Natural killer cell (primary cell): Measurements from ENCODE around the gene TSNAX. TPM values are rescaled to one million over a fixed set of nuclear protein-coding genes. Genes with fewer than 3 reads are reported as not detected.
A peak's percentile ranks its signal among the peaks of the same experiment; 100 is the strongest.

Experiments used
- ATAC-seq, 3 donors: fragments of 150-1000 bp in 2 of 3; fragments of 200-7000 bp in 1 of 3; cut with Tn5 transposase; 1 replicate in 1 of 3; 2 replicates in 2 of 3; pipeline ENCODE4 v1.10.0; 2021; ENCODE audit warnings: mild to moderate bottlenecking in 2 of 3, moderate library complexity in 2 of 3
- DNase-seq, 2 donors: peaks; one replicate each; pipeline versions ENCODE4 v3.0.0 to v3.0.0-alpha.2; 2013 to 2021; ENCODE audit warnings: mixed read lengths in 1 of 2
- H3K27ac ChIP-seq: one replicate; pipeline ENCODE4 v1.5.1; 2013; ENCODE audit warnings: mild to moderate bottlenecking, low read length
- H3K27me3 ChIP-seq: one replicate; pipeline ENCODE4 v1.6.1; 2013; ENCODE audit warnings: low read length; ENCODE audit not compliant: control insufficient read depth, insufficient read depth
- H3K36me3 ChIP-seq: one replicate; pipeline ENCODE4 v1.6.1; 2013; ENCODE audit warnings: low read length; ENCODE audit not compliant: control insufficient read depth, insufficient read depth
- H3K4me1 ChIP-seq: one replicate; pipeline ENCODE4 v1.6.1; 2013; ENCODE audit warnings: low read length; ENCODE audit not compliant: control insufficient read depth, insufficient read depth
- H3K4me3 ChIP-seq: one replicate; pipeline ENCODE4 v1.5.1; 2013; ENCODE audit warnings: low read length
- H3K9me3 ChIP-seq: one replicate; pipeline ENCODE4 v1.6.1; 2013; ENCODE audit warnings: low read length; ENCODE audit not compliant: control insufficient read depth, insufficient read depth
- H3K27ac Mint-ChIP-seq, 2 donors: one replicate each; pipeline ENCODE4 v1.8.0; 2022; ENCODE audit warnings: mild to moderate bottlenecking in 2 of 2, mixed read lengths in 2 of 2, moderate library complexity in 1 of 2
- H3K27me3 Mint-ChIP-seq, 2 donors: one replicate each; pipeline ENCODE4 v1.8.0; 2022; ENCODE audit warnings: low read depth in 2 of 2, mixed read lengths in 2 of 2
- H3K36me3 Mint-ChIP-seq: one replicate; pipeline ENCODE4 v1.8.0; 2022; ENCODE audit warnings: mixed read lengths
- H3K4me1 Mint-ChIP-seq, 2 donors: one replicate each; pipeline ENCODE4 v1.8.0; 2022; ENCODE audit warnings: mixed read lengths in 2 of 2
- H3K4me3 Mint-ChIP-seq: one replicate; pipeline ENCODE4 v1.8.0; 2022; ENCODE audit warnings: mild to moderate bottlenecking, moderate library complexity, mixed read lengths
- H3K9me3 Mint-ChIP-seq, 2 donors: one replicate each; pipeline ENCODE4 v1.8.0; 2022; ENCODE audit warnings: mixed read lengths in 2 of 2
- WGBS: methylation state at CpG from one replicate; pipeline ENCODE4 v1.1.7; 2013; ENCODE audit warnings: missing lambda C conversion rate; ENCODE audit not compliant: insufficient coverage; 5-methylcytosine and 5-hydroxymethylcytosine counted together
- intact Hi-C: fragments of 100-400 bp; cut with micrococcal nuclease; formaldehyde crosslinking; loops from one replicate; pipeline ENCODE4 v1.14.2; 2022
- total RNA-seq, 4 donors: library from RNA; stranded (reverse); fragments of 120-200 nt in 1 of 4; gene quantifications; one replicate each; pipeline versions ENCODE4 v1.2.3 to v1.2.4, GENCODE V29; 2013 to 2022
- TF ChIP-seq, protein P1 (sequence below): fragments of 200-600 bp; IDR thresholded peaks from one replicate; pipeline ENCODE4 v1.8.0; 2022; ENCODE audit warnings: antibody characterized with exemption

Gene TSNAX
- total RNA-seq, 3 donors from 2014 or later (not counting 1 experiment from before 2014, with no cell fraction given) = 35.6 to 49.3 (median 44.8) TPM

DNA sequence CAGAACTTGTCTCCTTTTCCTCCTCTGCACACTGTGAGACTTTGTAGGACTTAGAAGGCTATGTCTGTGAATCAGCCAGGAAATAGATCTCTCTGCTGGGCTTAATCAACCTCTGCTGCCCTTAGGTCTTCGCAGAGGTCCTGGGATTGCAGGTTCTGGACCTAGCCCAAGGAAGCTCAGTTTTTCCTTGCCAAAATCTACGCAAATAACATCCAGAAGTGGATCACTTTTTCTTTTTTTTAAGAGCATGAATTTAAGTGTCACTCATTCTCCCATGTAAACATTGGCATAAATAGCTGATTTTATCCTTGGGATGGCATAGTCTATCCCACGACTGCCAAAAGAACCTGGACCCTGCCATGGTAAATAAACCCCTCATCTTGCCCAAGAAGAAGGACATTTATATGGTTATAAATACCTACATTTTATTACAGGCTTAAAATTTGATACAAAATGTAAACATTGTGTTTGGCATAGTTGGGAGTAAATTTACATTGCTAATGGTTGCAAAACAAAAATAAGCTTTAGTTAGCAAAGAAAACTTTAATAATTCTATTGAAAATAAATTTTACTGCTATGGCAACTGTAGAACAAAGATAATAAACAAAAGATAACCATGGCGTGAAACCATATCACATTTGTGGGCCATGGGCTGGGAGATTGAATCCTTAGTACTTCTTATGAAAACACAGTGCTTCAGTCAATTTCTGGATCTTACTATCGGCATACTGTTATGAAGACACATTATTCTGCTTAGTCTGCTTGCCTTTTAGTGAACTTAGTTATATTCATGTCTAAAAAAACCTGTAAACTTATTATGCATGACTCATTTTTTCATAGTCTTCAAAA, 73.6 kb downstream of the TSNAX start:
- Histone ChIP-seq H3K4me3 (no peak overlapping the region), H3K4me1 (peaks cover 14% of the 10 kb centered on the region), H3K27me3 (no peaks in the 10 kb centered on the region), H3K36me3 (no peaks in the 10 kb centered on the region), H3K27ac (no peak overlapping the region), H3K9me3 (no peaks in the 10 kb centered on the region)
- no peak for DNase-seq
- no peak overlapping the region for H3K4me3 Mint-ChIP-seq
- no peak overlapping the region for H3K27ac Mint-ChIP-seq
- no peaks in the 10 kb centered on the region for H3K27me3 Mint-ChIP-seq
- ATAC-seq = no peak
- TF ChIP-seq, protein P1, sequence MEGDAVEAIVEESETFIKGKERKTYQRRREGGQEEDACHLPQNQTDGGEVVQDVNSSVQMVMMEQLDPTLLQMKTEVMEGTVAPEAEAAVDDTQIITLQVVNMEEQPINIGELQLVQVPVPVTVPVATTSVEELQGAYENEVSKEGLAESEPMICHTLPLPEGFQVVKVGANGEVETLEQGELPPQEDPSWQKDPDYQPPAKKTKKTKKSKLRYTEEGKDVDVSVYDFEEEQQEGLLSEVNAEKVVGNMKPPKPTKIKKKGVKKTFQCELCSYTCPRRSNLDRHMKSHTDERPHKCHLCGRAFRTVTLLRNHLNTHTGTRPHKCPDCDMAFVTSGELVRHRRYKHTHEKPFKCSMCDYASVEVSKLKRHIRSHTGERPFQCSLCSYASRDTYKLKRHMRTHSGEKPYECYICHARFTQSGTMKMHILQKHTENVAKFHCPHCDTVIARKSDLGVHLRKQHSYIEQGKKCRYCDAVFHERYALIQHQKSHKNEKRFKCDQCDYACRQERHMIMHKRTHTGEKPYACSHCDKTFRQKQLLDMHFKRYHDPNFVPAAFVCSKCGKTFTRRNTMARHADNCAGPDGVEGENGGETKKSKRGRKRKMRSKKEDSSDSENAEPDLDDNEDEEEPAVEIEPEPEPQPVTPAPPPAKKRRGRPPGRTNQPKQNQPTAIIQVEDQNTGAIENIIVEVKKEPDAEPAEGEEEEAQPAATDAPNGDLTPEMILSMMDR = no peak
- no peaks in the 10 kb centered on the region for H3K9me3 Mint-ChIP-seq
- H3K36me3 Mint-ChIP-seq = no peaks in the 10 kb centered on the region
- peaks cover 22 to 24% of the 10 kb centered on the region in 2 donors for H3K4me1 Mint-ChIP-seq
- intact Hi-C loops = no loop called here
- 92% methylated on average over 3 of the region's 5 CpGs for WGBS

DNA sequence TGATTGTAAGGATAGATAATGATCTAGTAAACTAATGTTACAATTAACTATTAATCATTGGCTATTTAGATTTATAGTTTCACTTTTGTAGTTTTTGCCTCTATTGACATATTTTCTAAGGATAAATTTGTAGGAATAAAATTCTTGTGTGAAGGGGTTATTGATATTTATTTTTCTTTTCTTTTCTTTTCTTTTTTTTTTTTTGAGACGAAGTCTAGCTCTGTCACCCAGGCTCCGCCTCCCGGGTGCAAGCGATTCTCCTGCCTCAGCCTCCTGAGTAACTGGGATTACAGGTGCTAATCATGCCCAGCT, 74.2 kb downstream of the TSNAX start:
- H3K4me1 Mint-ChIP-seq = peaks cover 28 to 29% of the 10 kb centered on the region in 2 donors
- Histone ChIP-seq H3K27me3 (no peaks in the 10 kb centered on the region), H3K4me3 (no peak overlapping the region), H3K36me3 (no peaks in the 10 kb centered on the region), H3K27ac (no peak overlapping the region), H3K9me3 (no peaks in the 10 kb centered on the region), H3K4me1 (peaks cover 14% of the 10 kb centered on the region)
- no peak overlapping the region for H3K27ac Mint-ChIP-seq
- H3K4me3 Mint-ChIP-seq = no peak overlapping the region
- no peaks in the 10 kb centered on the region for H3K27me3 Mint-ChIP-seq
- intact Hi-C loops = no loop called here
- no peak for DNase-seq
- WGBS = 83% methylated on average over 3 of the region's 4 CpGs
- TF ChIP-seq, protein P1 = no peak
- no peaks in the 10 kb centered on the region for H3K9me3 Mint-ChIP-seq
- ATAC-seq = no peak
- H3K36me3 Mint-ChIP-seq = no peaks in the 10 kb centered on the region

DNA sequence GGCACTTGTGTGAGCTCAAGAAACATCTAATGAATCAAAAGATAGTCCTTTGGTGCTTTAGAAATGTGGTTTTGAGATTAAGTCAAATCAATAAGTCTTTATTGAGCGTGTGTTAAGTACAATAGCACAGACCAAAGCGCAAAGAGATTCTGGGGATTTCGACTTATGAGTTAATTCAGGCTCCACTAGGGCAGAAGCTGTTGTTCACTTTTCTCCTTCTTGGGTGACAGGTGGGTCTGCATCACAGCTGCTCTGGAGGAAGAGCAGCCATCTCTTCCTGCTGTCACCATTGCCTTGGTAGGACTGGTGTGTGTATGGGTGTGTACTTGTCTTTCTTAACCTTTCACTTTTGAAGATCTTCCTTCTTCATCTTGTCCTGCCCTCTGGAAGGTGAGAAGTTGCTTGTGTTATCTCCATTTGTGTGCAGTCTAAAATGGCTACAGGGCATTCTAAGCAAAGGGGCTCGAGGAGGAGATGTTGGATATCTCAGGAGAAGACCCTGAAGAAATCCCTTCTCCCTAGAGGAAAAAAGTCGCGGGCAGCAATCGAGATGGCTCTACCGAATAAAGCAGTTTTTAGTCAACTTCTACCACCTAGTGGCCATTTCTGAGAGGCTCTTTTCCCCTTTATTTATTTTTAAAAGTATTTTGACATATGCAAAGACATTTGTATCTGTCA, 75.3 kb downstream of the TSNAX start:
- Mint-ChIP-seq H3K9me3 (no peaks in the 10 kb centered on the region), H3K27me3 (no peaks in the 10 kb centered on the region), H3K36me3 (no peaks in the 10 kb centered on the region), H3K27ac (peak overlapping the region; percentile 27 to 55), H3K4me3 (peak overlapping the region; percentile 91), H3K4me1 (peaks cover 28 to 29% of the 10 kb centered on the region in 2 donors)
- ATAC-seq (peak; percentile 61 to 70 (median 68)), DNase-seq (peak in 1 of 2 donors; percentile 77)
- H3K4me3 ChIP-seq = peak overlapping the region; percentile 40
- 36% methylated on average over 7 of the region's 8 CpGs for WGBS
- TF ChIP-seq, protein P1 = peak; percentile 75
- peaks cover 14% of the 10 kb centered on the region for H3K4me1 ChIP-seq
- no peak overlapping the region for H3K27ac ChIP-seq
- intact Hi-C loops = loop anchor here (1.0 kb wide), 1 partner anchor 245 kb away; no protein-coding TSS in a partner anchor
- H3K36me3 ChIP-seq = no peaks in the 10 kb centered on the region
- no peaks in the 10 kb centered on the region for H3K27me3 ChIP-seq
- no peaks in the 10 kb centered on the region for H3K9me3 ChIP-seq
